HL-60 (cell line): ENCODE data around the gene PES1.
A peak's percentile ranks its signal among the peaks of the same experiment; 100 is the strongest.

ENCODE experiments used
- DNase-seq, 2 experiments: peaks; one replicate each; pipeline ENCODE4 v3.0.0-alpha.2; 2010 to 2020; ENCODE audit warnings: low read depth in 1 of 2, low spot score in 1 of 2
- H3K27ac ChIP-seq: fragments of 250-450 bp; sonication (Bioruptor Pico); replicated peaks from 2 replicates; pipeline ENCODE4 v1.5.1; 2020; ENCODE audit warnings: mild to moderate bottlenecking, moderate library complexity
- H3K27me3 ChIP-seq: fragments of 250-450 bp; sonication (Bioruptor Pico); 2 replicates; pipeline ENCODE4 v1.5.1; 2021; ENCODE audit warnings: mild to moderate bottlenecking, moderate library complexity; ENCODE audit not compliant: insufficient read depth, poor library complexity, severe bottlenecking
- H3K4me3 ChIP-seq: replicated peaks from 2 replicates; pipeline ENCODE4 v1.5.1; 2011; ENCODE audit warnings: mild to moderate bottlenecking, control low read depth, low read length; ENCODE audit not compliant: insufficient read depth
- CTCF ChIP-seq: IDR thresholded peaks from one replicate; pipeline ENCODE4 v1.5.1; 2011; ENCODE audit warnings: low read length, control low read depth, inconsistent platforms; ENCODE audit not compliant: insufficient read depth
- GABPA ChIP-seq: IDR thresholded peaks from 2 replicates; pipeline ENCODE4 v1.6.1; 2012; ENCODE audit warnings: low read depth
- POLR2AphosphoS5 ChIP-seq: IDR thresholded peaks from 2 replicates; pipeline ENCODE4 v1.6.1; 2012; ENCODE audit warnings: low read depth
- REST ChIP-seq: IDR thresholded peaks from 2 replicates; pipeline ENCODE4 v1.6.1; 2012; ENCODE audit warnings: low read depth; ENCODE audit not compliant: insufficient replicate concordance
- SPI1 ChIP-seq: IDR thresholded peaks from 2 replicates; pipeline ENCODE4 v1.6.1; 2012; ENCODE audit warnings: low read depth, mild to moderate bottlenecking, borderline replicate concordance

PES1 gene

GRCh38 chr22:30575859-30576258, 15.9 kb downstream of the PES1 start:
- no peak overlapping the region for H3K27ac ChIP-seq
- no peaks in the 10 kb centered on the region for H3K27me3 ChIP-seq
- no peak for DNase-seq
- TF ChIP-seq CTCF (no peak), REST (no peak), GABPA (no peak)
- H3K4me3 ChIP-seq, result no peak overlapping the region

GRCh38 chr22:30574997-30575671, 16.6 kb downstream of the PES1 start:
- DNase-seq, result no peak
- TF ChIP-seq POLR2AphosphoS5 (peak; percentile 16; the same call in 1 of the 2 replicates), GABPA (no peak)
- H3K27ac ChIP-seq, result no peak overlapping the region
- H3K27me3 ChIP-seq, result no peaks in the 10 kb centered on the region
- no peak overlapping the region for H3K4me3 ChIP-seq

- no peak within 1 kb of the TSS for H3K27ac ChIP-seq
- DNase-seq, result no peak
- no peaks in the 10 kb centered on the region for H3K27me3 ChIP-seq
- TF ChIP-seq SPI1 (no peak), POLR2AphosphoS5 (no peak), CTCF (no peak), REST (no peak), GABPA (no peak)
- no peak within 1 kb of the TSS for H3K4me3 ChIP-seq
Measured at GRCh38 chr22:30574095-30574981, 17.4 kb downstream of the PES1 start, which contains the start of gene GAL3ST1. Gene GAL3ST1, minus strand, starts transcription at chr22:30574665. Its CDS starts 17,273 bp downstream, at chr22:30557392.

- no peaks in the 10 kb centered on the region for H3K27me3 ChIP-seq
- H3K4me3 ChIP-seq, result no peak overlapping the region
- TF ChIP-seq POLR2AphosphoS5, result no peak
- no peak for TF ChIP-seq GABPA
- no peak for DNase-seq
- no peak overlapping the region for H3K27ac ChIP-seq
Measured at GRCh38 chr22:30573594-30574094, 18.1 kb downstream of the PES1 start.
